Activated T-cell treated with anti-CD3 and anti-CD28 coated beads, Interleukin-2, amount 50 U/mL, for 72 hours (primary cell): Measurements from ENCODE around the gene DLGAP1. TPM values are rescaled to one million over a fixed set of nuclear protein-coding genes. Genes with fewer than 3 reads are reported as not detected.
A peak's percentile ranks its signal among the peaks of the same experiment; 100 is the strongest.

Experiments used
- ATAC-seq, 2 donors: fragments of 150-1000 bp; cut with Tn5 transposase; replicated peaks in 1 of 2; 2 replicates each; pipeline ENCODE4 v1.10.0; 2021; ENCODE audit warnings: moderate library complexity in 2 of 2, mild to moderate bottlenecking in 1 of 2
- DNase-seq, 2 donors: peaks; one replicate each; pipeline ENCODE4 v3.0.0; 2021 to 2022; ENCODE audit warnings: mixed read lengths in 1 of 2
- H3K27ac Mint-ChIP-seq: one replicate; pipeline ENCODE4 v1.8.0; 2022; ENCODE audit warnings: mild to moderate bottlenecking, moderate library complexity, mixed read lengths
- H3K27me3 Mint-ChIP-seq: one replicate; pipeline ENCODE4 v1.8.0; 2022; ENCODE audit warnings: low read depth, mixed read lengths
- H3K36me3 Mint-ChIP-seq, 2 donors: one replicate each; pipeline ENCODE4 v1.8.0; 2022; ENCODE audit warnings: mixed read lengths in 2 of 2, mild to moderate bottlenecking in 1 of 2; ENCODE audit not compliant: insufficient read depth in 2 of 2
- H3K4me1 Mint-ChIP-seq: one replicate; pipeline ENCODE4 v1.8.0; 2022; ENCODE audit warnings: low read depth, mixed read lengths
- H3K4me3 Mint-ChIP-seq, 2 donors: one replicate each; pipeline ENCODE4 v1.8.0; 2022; ENCODE audit warnings: mild to moderate bottlenecking in 2 of 2, mixed read lengths in 2 of 2, moderate library complexity in 2 of 2
- H3K9me3 Mint-ChIP-seq, 2 donors: one replicate each; pipeline ENCODE4 v1.8.0; 2022; ENCODE audit warnings: mixed read lengths in 2 of 2
- total RNA-seq, 2 donors: library from RNA; stranded (reverse); gene quantifications; one replicate each; pipeline ENCODE4 v1.2.3, GENCODE V29; 2022

DLGAP1 gene
- total RNA-seq, 2 donors from 2014 or later: 0.17 to 0.51 TPM

GRCh38 chr18:3623769-3624545 lies 831.1 kb downstream of the DLGAP1 start:
- Mint-ChIP-seq H3K4me1 (peaks cover 38% of the 10 kb centered on the region), H3K36me3 (no peaks in the 10 kb centered on the region), H3K27ac (peak overlapping the region; percentile 93), H3K27me3 (no peaks in the 10 kb centered on the region), H3K9me3 (no peaks in the 10 kb centered on the region), H3K4me3 (peak overlapping the region; percentile 74 to 81)
- peak; percentile 15 to 54 for ATAC-seq
- peak; percentile 25 to 38 for DNase-seq

DNA sequence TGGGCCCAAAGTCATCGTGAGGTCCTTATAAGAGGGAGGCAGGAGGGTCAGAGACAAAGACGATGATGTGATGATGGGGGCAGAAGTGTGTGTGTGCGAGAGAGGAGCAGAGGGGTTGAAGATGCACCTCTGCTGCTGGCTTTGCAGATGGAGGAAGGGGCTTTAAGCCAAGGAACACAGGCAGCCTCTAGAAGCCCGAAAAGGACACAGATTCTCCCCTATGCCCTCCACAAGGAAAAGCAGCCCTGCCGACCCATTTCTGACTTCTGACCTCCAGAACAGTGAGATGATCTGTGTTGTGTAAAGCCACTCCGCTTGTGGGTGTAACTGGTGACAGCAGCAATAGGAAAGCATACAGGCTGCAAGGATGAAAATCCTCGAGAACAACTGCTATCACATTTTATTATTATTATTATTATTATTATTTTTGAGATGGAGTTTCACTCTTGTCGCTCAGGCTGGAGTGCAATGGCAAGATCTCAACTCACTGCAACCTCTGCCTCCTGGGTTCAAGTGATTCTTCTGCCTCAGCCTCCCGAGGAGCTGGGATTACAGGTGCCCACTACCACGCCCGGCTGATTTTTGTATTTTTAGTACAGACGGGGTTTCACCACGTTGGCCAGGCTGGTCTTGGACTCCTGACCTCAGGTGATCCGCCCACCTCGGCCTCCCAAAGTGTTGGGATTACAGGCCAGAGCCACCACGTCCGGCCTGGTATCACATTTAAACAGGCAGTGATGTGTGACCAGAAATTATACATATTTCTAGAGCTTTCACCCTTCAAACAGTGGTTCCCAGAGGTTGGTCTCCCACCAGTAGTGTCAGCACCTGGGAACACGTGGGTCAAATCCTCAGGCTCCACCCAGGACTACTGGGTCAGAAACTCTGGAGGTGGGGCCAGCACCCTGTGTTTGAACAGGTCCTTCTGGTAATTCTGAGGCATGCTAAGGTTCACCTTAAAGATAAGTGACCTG lies 834.7 kb downstream of the DLGAP1 start:
- DNase-seq (no peak), ATAC-seq (no peak)
- Mint-ChIP-seq H3K27me3 (no peaks in the 10 kb centered on the region), H3K4me3 (no peak overlapping the region), H3K27ac (no peak overlapping the region), H3K36me3 (peaks cover 0 to 1% of the 10 kb centered on the region in 2 donors), H3K9me3 (no peaks in the 10 kb centered on the region), H3K4me1 (peaks cover 30% of the 10 kb centered on the region)

GRCh38 chr18:3619746-3620145 lies 835.4 kb downstream of the DLGAP1 start:
- no peak for DNase-seq
- no peaks in the 10 kb centered on the region for H3K27me3 Mint-ChIP-seq
- no peak overlapping the region for H3K4me3 Mint-ChIP-seq
- peaks cover 0 to 1% of the 10 kb centered on the region in 2 donors for H3K36me3 Mint-ChIP-seq
- ATAC-seq: no peak
- H3K9me3 Mint-ChIP-seq: no peaks in the 10 kb centered on the region
- H3K27ac Mint-ChIP-seq: no peak overlapping the region
- H3K4me1 Mint-ChIP-seq: peaks cover 27% of the 10 kb centered on the region

DNA sequence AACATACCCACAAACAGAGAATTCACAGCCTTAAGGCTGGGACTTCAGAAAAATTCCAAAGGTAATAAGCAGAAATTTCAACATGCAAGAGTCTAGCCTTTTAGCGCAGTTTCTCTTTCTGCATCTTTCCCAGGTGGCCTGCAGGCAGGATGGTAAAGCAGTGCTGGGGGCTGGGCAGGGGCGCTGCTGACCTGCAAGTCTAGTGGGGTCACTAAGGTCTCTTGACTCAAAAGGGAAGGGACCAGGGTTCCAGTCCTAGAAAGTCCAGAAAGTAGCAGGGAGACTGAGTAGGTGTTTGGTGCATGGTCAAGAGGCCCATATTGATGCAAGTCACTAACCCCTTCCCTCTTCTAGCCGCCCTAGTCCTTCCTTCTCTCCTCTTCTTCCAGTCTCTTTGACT lies 835.9 kb downstream of the DLGAP1 start:
- ATAC-seq (no peak), DNase-seq (no peak)
- Mint-ChIP-seq H3K9me3 (no peaks in the 10 kb centered on the region), H3K27ac (no peak overlapping the region), H3K4me1 (peaks cover 22% of the 10 kb centered on the region), H3K36me3 (peaks cover 0 to 1% of the 10 kb centered on the region in 2 donors), H3K27me3 (no peaks in the 10 kb centered on the region), H3K4me3 (no peak overlapping the region)

- H3K4me3 Mint-ChIP-seq: no peak overlapping the region
- H3K27ac Mint-ChIP-seq: no peak overlapping the region
- H3K9me3 Mint-ChIP-seq: no peaks in the 10 kb centered on the region
- ATAC-seq (no peak), DNase-seq (no peak)
- no peaks in the 10 kb centered on the region for H3K27me3 Mint-ChIP-seq
- peaks cover 10% of the 10 kb centered on the region for H3K4me1 Mint-ChIP-seq
- H3K36me3 Mint-ChIP-seq: peaks cover 0 to 1% of the 10 kb centered on the region in 2 donors
These were observed 838.4 kb downstream of the DLGAP1 start for GRCh38 chr18:3616744-3617143.

DNA sequence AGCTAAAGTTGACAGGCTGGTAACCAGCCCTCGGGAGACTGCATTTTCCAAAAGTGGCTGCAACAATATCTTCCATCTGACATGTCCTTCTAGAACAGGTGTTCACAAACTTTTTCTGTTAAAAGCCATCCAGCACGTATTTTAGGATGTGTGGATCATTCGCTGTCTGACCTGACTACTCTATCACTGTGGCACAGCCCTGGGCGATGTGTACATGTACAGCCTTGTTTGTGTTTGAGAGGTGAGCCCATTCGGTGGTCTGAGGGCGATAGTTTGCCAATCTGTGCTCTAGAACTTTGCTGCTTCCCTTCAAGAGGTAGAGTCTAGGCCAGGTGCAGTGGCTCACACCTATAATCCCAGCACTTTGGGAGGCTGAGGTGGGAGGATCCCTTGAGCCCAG lies 839.0 kb downstream of the DLGAP1 start:
- no peak for ATAC-seq
- H3K4me1 Mint-ChIP-seq: peaks cover 16% of the 10 kb centered on the region
- peaks cover 0 to 1% of the 10 kb centered on the region in 2 donors for H3K36me3 Mint-ChIP-seq
- DNase-seq: no peak
- H3K9me3 Mint-ChIP-seq: no peaks in the 10 kb centered on the region
- no peaks in the 10 kb centered on the region for H3K27me3 Mint-ChIP-seq
- H3K4me3 Mint-ChIP-seq: no peak overlapping the region
- H3K27ac Mint-ChIP-seq: no peak overlapping the region

GRCh38 chr18:3615374-3615985 lies 839.6 kb downstream of the DLGAP1 start:
- no peaks in the 10 kb centered on the region for H3K27me3 Mint-ChIP-seq
- H3K4me1 Mint-ChIP-seq: peaks cover 23% of the 10 kb centered on the region
- no peak overlapping the region for H3K27ac Mint-ChIP-seq
- H3K36me3 Mint-ChIP-seq: peaks cover 0 to 1% of the 10 kb centered on the region in 2 donors
- ATAC-seq (no peak), DNase-seq (no peak)
- no peak overlapping the region for H3K4me3 Mint-ChIP-seq
- no peaks in the 10 kb centered on the region for H3K9me3 Mint-ChIP-seq

DNA sequence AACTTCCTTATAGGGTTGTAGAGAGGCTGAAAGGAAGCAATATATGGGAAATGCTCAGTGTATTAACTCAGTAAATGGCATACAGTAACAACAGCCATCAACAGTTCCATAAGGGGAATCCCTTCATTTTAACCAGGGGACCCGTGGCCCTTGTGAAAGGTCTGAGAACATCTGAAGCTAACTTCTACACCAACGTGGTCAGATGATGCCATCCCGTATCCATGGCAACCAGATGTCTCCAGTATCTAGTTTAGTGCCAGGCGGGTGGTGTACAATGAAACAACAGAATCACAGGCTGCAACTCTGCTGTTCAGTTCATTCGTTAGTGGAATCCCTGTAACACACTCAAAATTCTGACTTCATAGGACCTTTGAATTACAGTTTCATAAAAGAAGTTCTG lies 842.8 kb downstream of the DLGAP1 start:
- Mint-ChIP-seq H3K27ac (no peak overlapping the region), H3K4me1 (peaks cover 38% of the 10 kb centered on the region), H3K9me3 (no peaks in the 10 kb centered on the region), H3K4me3 (no peak overlapping the region), H3K36me3 (peaks cover 0 to 2% of the 10 kb centered on the region in 2 donors), H3K27me3 (no peaks in the 10 kb centered on the region)
- peak; percentile 77 to 83 for ATAC-seq
- DNase-seq: peak; percentile 34 to 54

- H3K36me3 Mint-ChIP-seq: peaks cover 0 to 2% of the 10 kb centered on the region in 2 donors
- H3K4me3 Mint-ChIP-seq: no peak overlapping the region
- DNase-seq (no peak), ATAC-seq (no peak)
- peaks cover 39% of the 10 kb centered on the region for H3K4me1 Mint-ChIP-seq
- no peak overlapping the region for H3K27ac Mint-ChIP-seq
- no peaks in the 10 kb centered on the region for H3K27me3 Mint-ChIP-seq
- no peaks in the 10 kb centered on the region for H3K9me3 Mint-ChIP-seq
These were observed 843.6 kb downstream of the DLGAP1 start for GRCh38 chr18:3611313-3612090.

DNA sequence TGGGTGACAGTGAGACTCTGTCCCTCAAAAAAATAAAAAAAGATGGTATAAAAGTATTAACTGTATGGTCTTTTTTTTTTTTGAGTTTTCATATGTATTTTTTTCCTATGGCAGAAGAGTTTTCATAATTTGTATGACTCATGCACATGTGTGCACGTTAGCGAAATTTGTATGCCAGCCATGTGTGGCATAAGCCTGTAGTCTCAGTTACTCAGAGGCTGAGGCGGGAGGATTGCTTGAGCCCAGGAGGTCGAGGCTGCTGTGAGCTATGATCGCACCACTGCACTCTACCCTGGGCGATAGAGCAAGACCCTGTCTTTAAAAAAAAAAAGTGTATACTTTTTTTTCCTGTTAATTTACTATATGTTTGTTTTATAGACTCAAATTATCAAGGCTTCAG lies 844.3 kb downstream of the DLGAP1 start:
- Mint-ChIP-seq H3K9me3 (no peaks in the 10 kb centered on the region), H3K27ac (no peak overlapping the region), H3K4me1 (peaks cover 39% of the 10 kb centered on the region), H3K4me3 (no peak overlapping the region), H3K27me3 (no peaks in the 10 kb centered on the region), H3K36me3 (peaks cover 0 to 2% of the 10 kb centered on the region in 2 donors)
- ATAC-seq: peak; percentile 45 to 70
- DNase-seq: peak in 1 of 2 donors; percentile 42

- Mint-ChIP-seq H3K4me3 (no peak overlapping the region), H3K27ac (no peak overlapping the region), H3K27me3 (no peaks in the 10 kb centered on the region), H3K36me3 (peaks cover 0 to 2% of the 10 kb centered on the region in 2 donors), H3K9me3 (no peaks in the 10 kb centered on the region), H3K4me1 (peaks cover 37% of the 10 kb centered on the region)
- ATAC-seq (no peak), DNase-seq (no peak)
These were observed 844.9 kb downstream of the DLGAP1 start for GRCh38 chr18:3610188-3610708.

GRCh38 chr18:3608488-3608887 lies 846.6 kb downstream of the DLGAP1 start:
- H3K4me1 Mint-ChIP-seq: peaks cover 35% of the 10 kb centered on the region
- no peak overlapping the region for H3K4me3 Mint-ChIP-seq
- no peaks in the 10 kb centered on the region for H3K9me3 Mint-ChIP-seq
- peaks cover 0 to 2% of the 10 kb centered on the region in 2 donors for H3K36me3 Mint-ChIP-seq
- no peak for ATAC-seq
- peak overlapping the region; percentile 15 for H3K27ac Mint-ChIP-seq
- H3K27me3 Mint-ChIP-seq: no peaks in the 10 kb centered on the region
- no peak for DNase-seq
